ELF-1 (cell line): ENCODE results near the gene SUPV3L1.
A peak's percentile ranks its signal among the peaks of the same experiment; 100 is the strongest.
"Not testable (repeated sequence)": the region's sequence is repeated elsewhere in the genome, so short reads cannot be mapped to it uniquely, and the experiment has no call there.

ENCODE experiments used
- DNase-seq: peaks from one replicate; pipeline ENCODE4 v3.0.0-alpha.2; 2016; ENCODE audit warnings: low read depth, low spot score

Gene SUPV3L1

GRCh38 chr10:69230128-69230527 is 50.1 kb downstream of the SUPV3L1 start:
- DNase-seq, result no peak

- peak; percentile 80 for DNase-seq
These were observed 52.2 kb downstream of the SUPV3L1 start for GRCh38 chr10:69232252-69232651.

- no peak for DNase-seq
These were observed 52.9 kb downstream of the SUPV3L1 start for GRCh38 chr10:69232736-69233480.

- DNase-seq, result no peak
These were observed 54.4 kb downstream of the SUPV3L1 start for GRCh38 chr10:69234447-69234846.

GRCh38 chr10:69237528-69238159 is 57.6 kb downstream of the SUPV3L1 start:
- DNase-seq, result peak; percentile 93

- no peak for DNase-seq
These were observed 59.1 kb downstream of the SUPV3L1 start for GRCh38 chr10:69239136-69239535.

GRCh38 chr10:69239816-69240434 is 59.9 kb downstream of the SUPV3L1 start:
- DNase-seq, result no peak

- no peak for DNase-seq
These were observed 60.4 kb downstream of the SUPV3L1 start for GRCh38 chr10:69240455-69240854.

GRCh38 chr10:69241575-69241974 is 61.5 kb downstream of the SUPV3L1 start:
- DNase-seq, result no peak

- DNase-seq, result no peak
These were observed 62.2 kb downstream of the SUPV3L1 start for GRCh38 chr10:69242040-69242851.

GRCh38 chr10:69242852-69243212 is 62.8 kb downstream of the SUPV3L1 start:
- no peak for DNase-seq

GRCh38 chr10:69243817-69244216 is 63.8 kb downstream of the SUPV3L1 start:
- DNase-seq, result no peak

GRCh38 chr10:69246036-69246435 is 66.0 kb downstream of the SUPV3L1 start:
- no peak for DNase-seq

- DNase-seq, result no peak
These were observed 66.7 kb downstream of the SUPV3L1 start for GRCh38 chr10:69246581-69247312.

- DNase-seq, result no peak
These were observed 67.3 kb downstream of the SUPV3L1 start for GRCh38 chr10:69247313-69247710.

- DNase-seq, result no peak
These were observed 68.2 kb downstream of the SUPV3L1 start for GRCh38 chr10:69248117-69248730.

- DNase-seq, result no peak
These were observed 70.0 kb downstream of the SUPV3L1 start for GRCh38 chr10:69250041-69250440.

- not testable (repeated sequence) for DNase-seq
These were observed 71.4 kb downstream of the SUPV3L1 start for GRCh38 chr10:69251417-69251816.

GRCh38 chr10:69253171-69253570 is 73.1 kb downstream of the SUPV3L1 start:
- no peak for DNase-seq

GRCh38 chr10:69254877-69255276 is 74.8 kb downstream of the SUPV3L1 start:
- DNase-seq, result no peak
